WTC11 (cell line): ENCODE results near the gene HEATR5A. TPM values are rescaled to one million over a fixed set of nuclear protein-coding genes. Genes with fewer than 3 reads are reported as not detected.

Experiments
- ATAC-seq: fragments of 200-7000 bp; cut with Tn5 transposase; 2 replicates; pipeline ENCODE4 v1.10.0; 2021; ENCODE audit warnings: mild to moderate bottlenecking, moderate library complexity
- CTCF ChIA-PET: fragments of 300-600 bp; sonication (Branson Sonifier 250); formaldehyde crosslinking; loops from one replicate; lab custom pipeline; 2021; ENCODE audit warnings: antibody characterized with exemption; lab: Charles Lee
- POLR2A ChIA-PET: fragments of 350-600 bp; sonication (Branson Sonifier 250); formaldehyde crosslinking; loops from one replicate; lab custom pipeline; 2021; ENCODE audit warnings: antibody characterized with exemption; lab: Charles Lee
- DNase-seq: peaks from one replicate; pipeline ENCODE4 v3.0.0; 2021; ENCODE audit warnings: low spot score
- H3K27ac Mint-ChIP-seq: 2 replicates; pipeline ENCODE4 v1.8.0; 2021; ENCODE audit warnings: mixed read lengths
- H3K27me3 Mint-ChIP-seq: 2 replicates; pipeline ENCODE4 v1.8.0; 2021; ENCODE audit warnings: low read depth, mild to moderate bottlenecking, moderate library complexity, mixed read lengths
- H3K36me3 Mint-ChIP-seq: 2 replicates; pipeline ENCODE4 v1.8.0; 2021; ENCODE audit warnings: mixed read lengths
- H3K4me1 Mint-ChIP-seq: 2 replicates; pipeline ENCODE4 v1.8.0; 2022; ENCODE audit warnings: mixed read lengths
- H3K4me3 Mint-ChIP-seq: 2 replicates; pipeline ENCODE4 v1.8.0; 2021; ENCODE audit warnings: mild to moderate bottlenecking, moderate library complexity, mixed read lengths
- H3K9me3 Mint-ChIP-seq: 2 replicates; pipeline ENCODE4 v1.8.0; 2021; ENCODE audit warnings: mixed read lengths
- ARID4B ChIP-seq: sonication (generic); formaldehyde crosslinking; IDR thresholded peaks from 2 replicates; pipeline ENCODE4 v1.8.0; 2023; ENCODE audit warnings: missing genetic modification reagents, mild to moderate bottlenecking, borderline replicate concordance
- ATF3 ChIP-seq: sonication (generic); formaldehyde crosslinking; conservative IDR thresholded peaks from 2 replicates; pipeline ENCODE4 v1.8.1; 2022; ENCODE audit warnings: mild to moderate bottlenecking, missing genetic modification reagents
- ETV6 ChIP-seq: sonication (generic); formaldehyde crosslinking; IDR thresholded peaks from 2 replicates; pipeline ENCODE4 v1.8.1; 2022; ENCODE audit warnings: mild to moderate bottlenecking, missing genetic modification reagents
- GTF2I ChIP-seq: fragments of 250-450 bp; sonication (Bioruptor Pico); conservative IDR thresholded peaks from 2 replicates; pipeline ENCODE4 v1.4.0; 2021; ENCODE audit warnings: mild to moderate bottlenecking
- IRF1 ChIP-seq: sonication (generic); formaldehyde crosslinking; IDR thresholded peaks from 2 replicates; pipeline ENCODE4 v1.8.0; 2023; ENCODE audit warnings: missing genetic modification reagents
- MLX ChIP-seq: sonication (generic); formaldehyde crosslinking; IDR thresholded peaks from 2 replicates; pipeline ENCODE4 v1.8.1; 2023; ENCODE audit warnings: mild to moderate bottlenecking, missing genetic modification reagents, moderate library complexity
- MXD4 ChIP-seq: fragments of 250-450 bp; sonication (Bioruptor Pico); IDR thresholded peaks from 2 replicates; pipeline ENCODE4 v1.8.0; 2021; ENCODE audit warnings: mild to moderate bottlenecking, moderate library complexity, borderline replicate concordance
- MYBL2 ChIP-seq: sonication (generic); formaldehyde crosslinking; IDR thresholded peaks from 2 replicates; pipeline ENCODE4 v1.8.1; 2023; ENCODE audit warnings: mild to moderate bottlenecking, moderate library complexity, missing genetic modification reagents
- NR2C2 ChIP-seq: sonication (generic); formaldehyde crosslinking; IDR thresholded peaks from 2 replicates; pipeline ENCODE4 v1.8.0; 2022; ENCODE audit warnings: mild to moderate bottlenecking, missing genetic modification reagents
- PRDM15 ChIP-seq: sonication (generic); formaldehyde crosslinking; IDR thresholded peaks from 2 replicates; pipeline ENCODE4 v1.8.0; 2022; ENCODE audit warnings: missing genetic modification reagents
- PREB ChIP-seq: sonication (generic); formaldehyde crosslinking; IDR thresholded peaks from 2 replicates; pipeline ENCODE4 v1.8.1; 2022; ENCODE audit warnings: mild to moderate bottlenecking, missing genetic modification reagents, moderate library complexity, borderline replicate concordance
- PRRX2 ChIP-seq: fragments of 250-450 bp; sonication (Bioruptor Pico); IDR thresholded peaks from 2 replicates; pipeline ENCODE4 v1.8.0; 2021; ENCODE audit warnings: mild to moderate bottlenecking
- SMAD3 ChIP-seq: sonication (generic); formaldehyde crosslinking; IDR thresholded peaks from 2 replicates; pipeline ENCODE4 v1.8.0; 2022; ENCODE audit warnings: missing genetic modification reagents, mild to moderate bottlenecking, borderline replicate concordance
- TCF7 ChIP-seq: sonication (generic); formaldehyde crosslinking; IDR thresholded peaks from 2 replicates; pipeline ENCODE4 v1.8.0; 2022; ENCODE audit warnings: mild to moderate bottlenecking, low read depth, missing genetic modification reagents, moderate library complexity
- TEAD4 ChIP-seq: sonication (generic); formaldehyde crosslinking; IDR thresholded peaks from 2 replicates; pipeline ENCODE4 v1.8.0; 2022; ENCODE audit warnings: mild to moderate bottlenecking, missing genetic modification reagents
- USF1 ChIP-seq: sonication (generic); formaldehyde crosslinking; IDR thresholded peaks from 2 replicates; pipeline ENCODE4 v1.8.0; 2022; ENCODE audit warnings: mild to moderate bottlenecking, missing genetic modification reagents
- ZBTB21 ChIP-seq: sonication (generic); formaldehyde crosslinking; IDR thresholded peaks from 2 replicates; pipeline ENCODE4 v1.8.1; 2023; ENCODE audit warnings: mild to moderate bottlenecking, missing genetic modification reagents, borderline replicate concordance
- ZMAT4 ChIP-seq: fragments of 250-450 bp; sonication (Bioruptor Pico); IDR thresholded peaks from 2 replicates; pipeline ENCODE4 v1.9.0; 2021; ENCODE audit warnings: mild to moderate bottlenecking
- ZNF138 ChIP-seq: sonication (generic); formaldehyde crosslinking; conservative IDR thresholded peaks from 2 replicates; pipeline ENCODE4 v1.8.1; 2022; ENCODE audit warnings: mild to moderate bottlenecking, moderate library complexity, missing genetic modification reagents
- ZNF263 ChIP-seq: sonication (generic); formaldehyde crosslinking; IDR thresholded peaks from 2 replicates; pipeline ENCODE4 v1.8.1; 2022; ENCODE audit warnings: low read depth, mild to moderate bottlenecking, moderate library complexity, missing genetic modification reagents
- ZNF512 ChIP-seq: sonication (generic); formaldehyde crosslinking; IDR thresholded peaks from 2 replicates; pipeline ENCODE4 v1.8.1; 2022; ENCODE audit warnings: missing genetic modification reagents, borderline replicate concordance
- total RNA-seq: library from RNA; stranded (reverse); gene quantifications from 3 replicates; pipeline ENCODE4 v1.2.3, GENCODE V29; 2021

Gene HEATR5A
- total RNA-seq, 1 experiment from 2014 or later = 36.2 TPM

GRCh38 chr14:31395572-31396205 is 24.7 kb downstream of the HEATR5A start (continued):
- TF ChIP-seq ARID4B (CRISPR knock-in tag) = no peak
- no peak for TF ChIP-seq MXD4 (CRISPR knock-in tag)
- TF ChIP-seq NR2C2 (CRISPR knock-in tag) = no peak

GRCh38 chr14:31395119-31395518 is 25.2 kb downstream of the HEATR5A start:
- POLR2A ChIA-PET = no interaction called here
- no peaks in the 10 kb centered on the region for H3K4me1 Mint-ChIP-seq
- H3K9me3 Mint-ChIP-seq = no peaks in the 10 kb centered on the region
- H3K36me3 Mint-ChIP-seq = peaks cover 9% of the 10 kb centered on the region
- H3K4me3 Mint-ChIP-seq = no peak overlapping the region
- no peak overlapping the region for H3K27ac Mint-ChIP-seq
- DNase-seq (no peak), ATAC-seq (no peak)
- no peak for TF ChIP-seq GTF2I (CRISPR knock-in tag)
- no peak for TF ChIP-seq ZNF512 (CRISPR knock-in tag)
- TF ChIP-seq PRDM15 = no peak
- no peak for TF ChIP-seq IRF1 (CRISPR knock-in tag)
- no peak for TF ChIP-seq ZBTB21 (CRISPR knock-in tag)
- TF ChIP-seq ATF3 (CRISPR knock-in tag) = no peak
- TF ChIP-seq MXD4 (CRISPR knock-in tag) = no peak
- no peak for TF ChIP-seq PRRX2 (CRISPR knock-in tag)
- TF ChIP-seq MYBL2 (CRISPR knock-in tag) = no peak
- no peak for TF ChIP-seq ZMAT4 (CRISPR knock-in tag)
- TF ChIP-seq MLX (CRISPR knock-in tag) = no peak
- TF ChIP-seq ETV6 (CRISPR knock-in tag) = no peak
- no peak for TF ChIP-seq SMAD3
- no peak for TF ChIP-seq ZNF263 (CRISPR knock-in tag)
- no peak for TF ChIP-seq ZNF138 (CRISPR knock-in tag)
- no peak for TF ChIP-seq TCF7 (CRISPR knock-in tag)
- TF ChIP-seq USF1 = no peak
- TF ChIP-seq PREB (CRISPR knock-in tag) = no peak
- no peak for TF ChIP-seq TEAD4 (CRISPR knock-in tag)
- CTCF ChIA-PET = interaction anchor here (1.1 kb wide), 1 partner anchor 22 kb away, joined by 3 read pairs; no protein-coding TSS in a partner anchor
- no peaks in the 10 kb centered on the region for H3K27me3 Mint-ChIP-seq
